HG02973 (cell line): ENCODE results near the gene WFDC11.
"Not testable (repeated sequence)": the region's sequence is repeated elsewhere in the genome, so short reads cannot be mapped to it uniquely, and the experiment has no call there.

Experiments used
- ATAC-seq: cut with Tn5 transposase; IDR thresholded peaks from one replicate; pipeline ENCODE4 v1.9.1; 2021; ENCODE audit warnings: moderate library complexity; ENCODE audit not compliant: unreplicated experiment

WFDC11 gene

GRCh38 chr20:45670139-45670538 lies at the start of gene WFDC11:
Gene WFDC11 (minus strand): TSS chr20:45670239. CDS start chr20:45650600, 19,639 bp downstream.
- ATAC-seq = no peak

DNA sequence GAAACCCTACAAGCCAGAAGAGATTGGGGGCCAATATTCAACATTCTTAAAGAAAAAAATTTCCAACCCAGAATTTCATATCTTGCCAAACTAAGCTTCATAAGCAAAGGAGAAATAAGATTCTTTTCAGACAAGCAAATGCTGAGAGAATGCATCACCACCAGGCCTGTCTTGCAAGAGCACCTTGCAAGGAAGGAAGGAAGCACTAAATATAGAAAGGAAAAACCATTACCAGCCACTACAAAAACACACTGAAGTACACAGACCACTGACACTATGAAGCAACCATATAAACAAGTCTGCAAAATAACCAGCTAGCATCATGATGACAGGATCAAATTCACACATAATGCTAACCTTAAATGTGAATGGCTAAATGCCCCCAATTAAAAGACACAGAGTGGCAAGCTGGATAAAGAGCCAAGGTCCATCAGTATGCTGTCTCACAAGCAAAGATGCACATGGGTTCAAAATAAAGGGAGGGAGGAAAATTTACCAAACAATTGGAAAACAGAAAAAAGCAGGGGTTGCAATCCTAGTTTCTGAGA lies 46.2 kb upstream of the WFDC11 start:
- ATAC-seq = not testable (repeated sequence)

DNA sequence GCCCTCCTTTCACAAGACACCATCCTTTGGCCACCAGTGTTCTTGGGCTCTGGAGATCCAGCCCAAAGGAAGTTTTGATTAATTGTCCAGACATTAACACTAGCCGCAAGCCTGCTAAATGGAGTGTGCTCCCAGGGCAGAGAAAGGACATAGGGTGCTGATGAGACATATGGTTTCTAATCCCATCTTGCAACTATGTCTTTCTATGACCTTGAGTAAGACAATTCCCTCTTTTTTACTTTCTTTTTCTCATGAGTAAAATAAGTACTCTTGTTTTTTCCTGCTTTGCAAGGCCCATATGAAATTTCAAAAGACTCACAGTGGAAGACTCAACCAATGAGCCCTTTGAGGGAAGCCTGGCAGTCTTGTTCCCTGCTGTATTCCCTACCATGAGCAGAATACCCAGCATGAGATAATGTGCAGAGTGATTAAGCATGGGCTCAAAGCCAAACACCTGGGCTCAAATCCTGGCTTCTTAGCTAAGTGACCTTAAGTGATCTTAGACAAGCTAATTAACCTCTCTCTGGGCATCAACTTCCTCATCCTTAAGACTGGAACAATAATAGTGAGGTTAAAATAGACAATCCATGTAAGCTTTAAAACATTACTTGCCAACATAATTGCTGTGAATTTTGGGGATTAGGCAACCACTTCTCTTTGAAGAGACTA lies 35.1 kb upstream of the WFDC11 start, which contains the start of gene WFDC10B:
Gene WFDC10B, minus strand, starts transcription at position 51 of the 669 bp plus-strand sequence. CDS start 19,027 bp downstream, outside the sequence.
- ATAC-seq = no peak

DNA sequence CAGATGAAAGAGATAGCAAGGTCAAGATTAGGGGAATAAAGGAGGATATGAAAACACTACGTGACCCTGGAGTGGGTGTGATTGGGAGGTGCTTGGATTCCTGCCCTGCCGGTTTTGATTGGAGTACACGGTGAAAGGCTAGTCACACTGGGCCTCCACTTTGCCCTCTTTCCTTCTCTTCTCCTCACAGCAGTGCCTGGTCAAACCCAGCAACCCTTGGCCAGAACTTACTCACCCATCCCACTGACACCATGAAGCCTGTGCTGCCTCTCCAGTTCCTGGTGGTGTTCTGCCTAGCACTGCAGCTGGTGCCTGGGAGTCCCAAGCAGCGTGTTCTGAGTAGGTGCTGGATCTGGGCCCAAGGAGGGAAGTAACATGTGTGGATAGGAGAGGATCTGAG lies 31.8 kb upstream of the WFDC11 start, which contains the start of gene WFDC13:
Gene WFDC13, plus strand, starts transcription at position 166 of the 400 bp plus-strand sequence. Its CDS starts 86 bp downstream, at position 252.
- no peak for ATAC-seq

- ATAC-seq = no peak
Measured at GRCh38 chr20:45701104-45701503, 31.1 kb upstream of the WFDC11 start.

- no peak for ATAC-seq
Measured at GRCh38 chr20:45695496-45695895, 25.5 kb upstream of the WFDC11 start.

- not testable (repeated sequence) for ATAC-seq
Measured at GRCh38 chr20:45693346-45693745, 23.3 kb upstream of the WFDC11 start.

GRCh38 chr20:45685896-45686295 lies 15.9 kb upstream of the WFDC11 start:
- no peak for ATAC-seq

- no peak for ATAC-seq
Measured at GRCh38 chr20:45679650-45680049, 9.6 kb upstream of the WFDC11 start.

DNA sequence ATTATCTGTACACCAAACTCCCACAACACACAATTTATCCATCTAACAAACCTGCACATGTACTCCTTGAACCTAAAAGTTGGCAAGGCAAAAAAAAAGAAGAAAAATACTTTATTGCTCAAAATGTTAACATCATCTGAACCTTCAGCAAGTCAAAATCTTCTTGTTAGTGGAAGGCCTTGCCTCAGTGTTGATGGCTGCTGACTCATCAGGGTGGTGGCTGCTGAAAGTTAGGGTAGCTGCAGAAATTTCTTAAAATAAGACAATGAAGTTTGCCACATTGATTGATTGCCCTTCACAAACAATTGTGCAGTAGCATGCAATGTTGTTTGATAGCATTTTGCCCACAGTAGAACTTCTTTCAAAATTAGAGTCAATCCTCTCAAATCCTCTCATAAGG lies 2.7 kb upstream of the WFDC11 start:
- no peak for ATAC-seq

- not testable (repeated sequence) for ATAC-seq
Measured at GRCh38 chr20:45657038-45657437, 13.0 kb downstream of the WFDC11 start.

DNA sequence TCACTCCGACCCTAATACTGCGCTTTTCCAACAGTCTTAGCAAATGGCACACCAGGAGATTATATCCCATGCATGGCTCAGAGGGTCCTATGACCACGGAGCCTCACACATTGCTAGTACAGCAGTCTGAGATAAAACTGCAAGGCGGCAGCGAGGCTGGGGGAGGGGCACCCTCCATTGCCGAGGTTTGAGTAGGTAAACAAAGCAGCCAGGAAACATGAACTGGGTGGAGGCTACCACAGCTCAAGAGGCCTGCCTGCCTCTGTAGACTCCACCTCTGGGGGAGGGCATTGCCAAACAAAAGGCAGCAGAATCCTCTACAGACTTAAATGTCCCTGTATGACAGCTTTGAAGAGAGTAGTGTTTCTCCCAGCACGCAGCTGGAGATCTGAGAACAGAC lies 18.3 kb downstream of the WFDC11 start:
- ATAC-seq = not testable (repeated sequence)

- no peak for ATAC-seq
Measured at GRCh38 chr20:45649312-45649863, 20.7 kb downstream of the WFDC11 start.

GRCh38 chr20:45647441-45648050 lies 22.5 kb downstream of the WFDC11 start:
- no peak for ATAC-seq

DNA sequence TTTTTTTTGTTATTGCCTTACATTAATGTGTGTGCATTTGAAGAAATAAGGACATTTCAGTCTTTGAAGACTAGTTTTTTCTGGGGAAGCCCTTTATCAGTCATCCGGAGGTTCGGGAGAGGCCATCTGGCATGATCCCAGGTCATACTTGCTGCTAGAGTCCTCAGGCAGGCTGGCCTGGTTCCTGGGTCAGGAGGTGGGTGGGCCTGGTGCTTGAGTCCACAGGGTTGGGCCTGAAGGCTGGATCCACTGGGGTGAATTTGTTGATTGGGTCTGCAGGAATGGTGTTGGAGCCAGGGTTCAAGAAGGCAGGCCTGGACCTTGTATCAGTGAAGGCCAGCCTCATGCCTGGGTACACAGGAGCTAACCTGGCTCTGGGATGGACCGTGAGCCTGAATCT lies 23.2 kb downstream of the WFDC11 start:
- ATAC-seq = no peak

- not testable (repeated sequence) for ATAC-seq
Measured at GRCh38 chr20:45645869-45646268, 24.2 kb downstream of the WFDC11 start.

DNA sequence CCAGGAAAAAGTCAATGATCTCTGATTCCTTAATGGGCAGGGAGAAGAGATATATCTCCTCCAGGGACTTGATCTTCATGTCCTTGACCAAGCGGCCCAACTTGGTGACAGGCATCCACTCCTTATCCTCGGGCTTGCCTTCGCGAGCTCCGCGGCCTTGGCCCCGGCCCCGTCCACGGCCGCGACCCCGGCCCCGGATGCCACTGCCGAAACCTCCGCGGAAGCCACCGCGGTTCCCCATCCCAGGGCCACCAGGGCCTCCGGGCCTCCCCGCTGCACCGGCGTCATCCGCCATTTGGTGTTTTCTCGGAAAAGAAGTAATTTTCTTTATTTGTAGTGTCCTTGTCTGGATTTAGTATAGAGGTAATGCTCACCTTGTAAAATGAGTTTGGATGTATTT lies 29.0 kb downstream of the WFDC11 start:
- ATAC-seq = not testable (repeated sequence)

GRCh38 chr20:45639687-45640086 lies 30.4 kb downstream of the WFDC11 start:
- no peak for ATAC-seq

DNA sequence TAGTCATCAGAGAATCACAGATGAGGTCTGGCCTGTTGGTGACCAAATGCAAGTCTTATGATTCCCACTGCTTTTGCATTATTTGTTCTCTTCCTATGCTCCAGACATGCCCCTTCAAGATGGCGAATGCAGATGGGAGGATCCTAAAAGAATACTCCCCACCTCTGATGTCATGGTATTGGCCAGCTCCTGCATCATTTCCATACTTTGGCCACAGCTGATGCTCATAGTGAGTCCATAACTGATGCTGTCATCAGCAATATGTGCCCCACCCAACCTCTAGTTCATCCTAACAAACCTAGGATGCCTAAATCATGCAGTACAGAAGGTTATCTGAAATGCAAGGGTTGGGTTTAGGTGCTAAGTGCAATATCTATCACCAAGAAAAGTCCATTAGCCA lies 33.5 kb downstream of the WFDC11 start:
- no peak for ATAC-seq

- no peak for ATAC-seq
Measured at GRCh38 chr20:45631184-45631583, 38.9 kb downstream of the WFDC11 start, which contains the start of gene WFDC9. Gene WFDC9 (minus strand): TSS chr20:45631284. CDS start chr20:45610181, 21,103 bp downstream.

GRCh38 chr20:45630371-45630770 lies 39.7 kb downstream of the WFDC11 start:
- ATAC-seq = no peak
